Loucy (cell line): ENCODE results near the gene HACD3.

Source experiments
- EZH2phosphoT487 ChIP-seq: fragments of 200-600 bp; IDR thresholded peaks from 2 replicates; pipeline ENCODE4 v1.6.1; 2018; ENCODE audit warnings: antibody characterized with exemption, mild to moderate bottlenecking, moderate library complexity, borderline replicate concordance
- TF ChIP-seq, protein P1 (sequence below): fragments of 200-600 bp; sonication (generic); conservative IDR thresholded peaks from 2 replicates; pipeline ENCODE4 v1.5.1; 2014; ENCODE audit warnings: mild to moderate bottlenecking, antibody characterized with exemption, low read length

DNA sequence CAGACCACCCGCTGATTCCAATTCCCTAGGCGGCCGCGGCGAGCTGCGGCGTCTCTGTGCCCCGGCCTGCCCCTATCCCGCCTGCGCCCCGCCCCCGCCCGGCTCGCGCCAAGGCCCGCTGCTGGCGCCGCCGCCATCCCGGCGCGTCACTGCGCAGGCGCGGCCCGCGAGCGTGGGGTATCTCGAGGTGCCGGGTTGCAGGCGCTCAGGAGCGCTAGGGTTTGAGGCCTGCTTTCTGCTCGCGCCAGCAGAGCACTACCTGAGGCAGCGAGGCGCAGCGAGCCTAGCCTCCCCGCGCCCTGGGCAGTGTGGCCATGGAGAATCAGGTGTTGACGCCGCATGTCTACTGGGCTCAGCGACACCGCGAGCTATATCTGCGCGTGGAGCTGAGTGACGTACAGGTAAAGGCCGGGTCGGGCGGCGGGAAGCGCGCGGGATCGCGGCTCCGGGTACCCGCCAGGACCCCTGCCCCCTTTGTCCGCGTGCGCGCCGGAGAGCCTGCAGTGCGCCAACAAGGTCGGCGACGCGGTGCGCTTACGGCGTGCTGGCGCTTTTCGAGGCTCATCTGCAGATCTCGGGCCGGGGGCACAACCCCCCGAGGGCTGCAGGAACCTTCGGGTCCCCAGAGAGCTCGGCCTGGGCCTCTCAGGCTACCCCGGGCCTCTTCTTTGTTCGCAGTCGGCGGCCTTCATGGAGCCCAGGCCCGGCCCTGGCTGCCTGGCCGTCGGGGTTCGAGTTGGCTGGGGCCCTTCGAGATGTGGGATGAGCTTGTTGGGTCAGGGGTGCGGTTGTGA, at the start of gene HACD3:
- TF ChIP-seq, protein P1, sequence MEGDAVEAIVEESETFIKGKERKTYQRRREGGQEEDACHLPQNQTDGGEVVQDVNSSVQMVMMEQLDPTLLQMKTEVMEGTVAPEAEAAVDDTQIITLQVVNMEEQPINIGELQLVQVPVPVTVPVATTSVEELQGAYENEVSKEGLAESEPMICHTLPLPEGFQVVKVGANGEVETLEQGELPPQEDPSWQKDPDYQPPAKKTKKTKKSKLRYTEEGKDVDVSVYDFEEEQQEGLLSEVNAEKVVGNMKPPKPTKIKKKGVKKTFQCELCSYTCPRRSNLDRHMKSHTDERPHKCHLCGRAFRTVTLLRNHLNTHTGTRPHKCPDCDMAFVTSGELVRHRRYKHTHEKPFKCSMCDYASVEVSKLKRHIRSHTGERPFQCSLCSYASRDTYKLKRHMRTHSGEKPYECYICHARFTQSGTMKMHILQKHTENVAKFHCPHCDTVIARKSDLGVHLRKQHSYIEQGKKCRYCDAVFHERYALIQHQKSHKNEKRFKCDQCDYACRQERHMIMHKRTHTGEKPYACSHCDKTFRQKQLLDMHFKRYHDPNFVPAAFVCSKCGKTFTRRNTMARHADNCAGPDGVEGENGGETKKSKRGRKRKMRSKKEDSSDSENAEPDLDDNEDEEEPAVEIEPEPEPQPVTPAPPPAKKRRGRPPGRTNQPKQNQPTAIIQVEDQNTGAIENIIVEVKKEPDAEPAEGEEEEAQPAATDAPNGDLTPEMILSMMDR = no peak
- TF ChIP-seq EZH2phosphoT487 = no peak
